HEK293 (cell line): ENCODE results near the gene PRUNE2.
"Not testable (repeated sequence)": the region's sequence is repeated elsewhere in the genome, so short reads cannot be mapped to it uniquely, and the experiment has no call there.

Source experiments
- CTCF ChIP-seq: fragments of 450-650 bp; formaldehyde crosslinking; IDR thresholded peaks from 2 replicates; pipeline ENCODE4 v1.5.1; 2016; ENCODE audit warnings: missing biosample characterization, missing genetic modification characterization
- PBX3 ChIP-seq: sonication (generic); formaldehyde crosslinking; IDR thresholded peaks from 2 replicates; pipeline ENCODE4 v1.8.1; 2022; ENCODE audit warnings: mild to moderate bottlenecking, moderate library complexity, missing genetic modification reagents
- TCF7L2 ChIP-seq: IDR thresholded peaks from 2 replicates; pipeline ENCODE4 v1.6.1; 2011; ENCODE audit warnings: low read depth, mild to moderate bottlenecking, inconsistent platforms, low read length, moderate library complexity, borderline replicate concordance

DNA sequence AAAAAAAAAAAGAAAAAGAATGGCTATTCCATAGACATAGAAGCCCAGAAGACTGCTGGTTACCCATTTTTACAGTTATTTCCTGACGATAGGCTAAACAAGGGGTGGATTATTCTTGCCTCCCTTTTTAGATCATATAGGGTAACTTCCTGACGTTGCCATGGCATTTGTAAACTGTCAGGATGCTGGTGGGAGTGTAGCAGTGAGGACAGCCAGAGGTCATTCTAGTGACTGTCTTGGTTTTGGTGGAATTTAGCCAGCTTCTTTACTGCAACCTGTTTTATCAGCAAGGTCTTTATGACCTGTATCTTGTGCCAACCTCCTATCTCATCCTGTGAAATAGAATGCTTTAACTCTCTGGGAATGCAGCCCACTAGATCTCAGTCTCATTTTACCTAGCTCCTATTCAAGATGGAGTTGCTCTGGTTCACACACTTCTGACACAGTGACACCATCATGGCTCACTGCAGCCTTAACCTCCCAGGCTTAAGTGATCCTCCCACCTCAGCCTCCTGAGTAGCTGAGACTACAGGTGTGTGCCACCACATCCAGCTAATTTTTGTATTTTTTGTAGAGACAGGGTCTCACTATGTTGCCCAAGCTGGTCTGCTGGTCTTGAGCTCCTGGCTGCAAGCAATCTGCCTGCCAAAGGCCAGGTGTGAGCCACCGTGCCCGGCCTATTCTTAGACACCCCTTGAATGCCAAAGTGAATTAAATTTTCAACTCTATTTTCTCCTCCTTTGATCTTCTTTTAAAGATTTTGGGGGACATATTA, 311.8 kb downstream of the PRUNE2 start:
- TF ChIP-seq PBX3; TCF7L2; CTCF (tag by site-specific recombination): not testable (repeated sequence)
